Measurements from ENCODE around the gene KLHL13. TPM values are rescaled to one million over a fixed set of nuclear protein-coding genes. Genes with fewer than 3 reads are reported as not detected.
"Not testable (repeated sequence)": the region's sequence is repeated elsewhere in the genome, so short reads cannot be mapped to it uniquely, and the experiment has no call there.

The KLHL13 gene
- total RNA-seq, 4 donors from 2014 or later = 1.3 to 8.2 (median 5.2) TPM

- no peaks in the 10 kb centered on the region for H3K36me3 ChIP-seq
- intact Hi-C loops (cut with DNase I) = no loop called here
- no peaks in the 10 kb centered on the region for H3K4me1 ChIP-seq
- no peaks in the 10 kb centered on the region for H3K27me3 ChIP-seq
- H3K4me3 ChIP-seq = no peak overlapping the region
- TF ChIP-seq CTCF (IDR thresholded peaks at IDR 0.05) (no peak), POLR2A (IDR thresholded peaks at IDR 0.05) (no peak)
- H3K9me3 ChIP-seq = no peaks in the 10 kb centered on the region
- H3K27ac ChIP-seq = no peak overlapping the region
- DNase-seq = no peak
Observed at GRCh38 chrX:118016422-118016821, 100.2 kb downstream of the KLHL13 start.

- 85 to 96% methylated on average over 6 of the region's 6 CpGs for WGBS, 2 donors
- H3K27ac ChIP-seq; intact Hi-C loops (cut with DNase I); H3K9me3 ChIP-seq; DNase-seq; H3K27me3 ChIP-seq; H3K4me3 ChIP-seq; H3K36me3 ChIP-seq; H3K4me1 ChIP-seq: not testable (repeated sequence)
Observed at GRCh38 chrX:118002417-118002816, 114.2 kb downstream of the KLHL13 start.

GRCh38 chrX:118000518-118000917 lies 116.1 kb downstream of the KLHL13 start:
- no peak overlapping the region for H3K4me3 ChIP-seq
- H3K9me3 ChIP-seq = no peaks in the 10 kb centered on the region
- H3K27ac ChIP-seq = no peak overlapping the region
- DNase-seq = no peak
- intact Hi-C loops (cut with DNase I) = no loop called here
- no peaks in the 10 kb centered on the region for H3K36me3 ChIP-seq
- TF ChIP-seq POLR2A (IDR thresholded peaks at IDR 0.05) (no peak), CTCF (IDR thresholded peaks at IDR 0.05) (no peak)
- H3K4me1 ChIP-seq = peaks cover 0 to 6% (median 0%) of the 10 kb centered on the region in 3 donors
- H3K27me3 ChIP-seq = no peaks in the 10 kb centered on the region

- no peaks in the 10 kb centered on the region for H3K36me3 ChIP-seq
- H3K9me3 ChIP-seq = no peaks in the 10 kb centered on the region
- no peak overlapping the region for H3K4me3 ChIP-seq
- DNase-seq = no peak
- 73 to 89% methylated on average over 2 of the region's 2 CpGs for WGBS, 2 donors
- intact Hi-C loops (cut with DNase I) = no loop called here
- H3K27me3 ChIP-seq = no peaks in the 10 kb centered on the region
- peaks cover 0 to 6% (median 0%) of the 10 kb centered on the region in 3 donors for H3K4me1 ChIP-seq
- H3K27ac ChIP-seq = no peak overlapping the region
- TF ChIP-seq CTCF (IDR thresholded peaks at IDR 0.05) (no peak), POLR2A (IDR thresholded peaks at IDR 0.05) (no peak)
Observed at GRCh38 chrX:117998171-117998570, 118.4 kb downstream of the KLHL13 start.

GRCh38 chrX:117996918-117997480 lies 119.6 kb downstream of the KLHL13 start:
- Histone ChIP-seq H3K27ac (no peak overlapping the region), H3K27me3 (no peaks in the 10 kb centered on the region), H3K9me3 (no peaks in the 10 kb centered on the region), H3K36me3 (no peaks in the 10 kb centered on the region), H3K4me1 (peaks cover 0 to 6% (median 0%) of the 10 kb centered on the region in 3 donors), H3K4me3 (no peak overlapping the region)
- TF ChIP-seq CTCF (IDR thresholded peaks at IDR 0.05) = peak in 4 of 6 experiments; percentile 27 to 59 (median 31)
- TF ChIP-seq POLR2A (IDR thresholded peaks at IDR 0.05) = no peak
- intact Hi-C loops (cut with DNase I) = no loop called here
- 25 to 36% methylated on average over 3 of the region's 3 CpGs for WGBS, 2 donors
- DNase-seq = no peak

- no peaks in the 10 kb centered on the region for H3K9me3 ChIP-seq
- H3K4me3 ChIP-seq = no peak overlapping the region
- H3K27me3 ChIP-seq = no peaks in the 10 kb centered on the region
- no peak overlapping the region for H3K27ac ChIP-seq
- no peaks in the 10 kb centered on the region for H3K36me3 ChIP-seq
- WGBS, 2 donors = 27 to 34% methylated on average over 4 of the region's 4 CpGs
- peaks cover 0 to 6% (median 0%) of the 10 kb centered on the region in 3 donors for H3K4me1 ChIP-seq
- TF ChIP-seq POLR2A (IDR thresholded peaks at IDR 0.05) = no peak
- no peak for TF ChIP-seq CTCF (IDR thresholded peaks at IDR 0.05)
- no peak for DNase-seq
- intact Hi-C loops (cut with DNase I) = no loop called here
Observed at GRCh38 chrX:117996408-117996807, 120.2 kb downstream of the KLHL13 start.
